Measurements from ENCODE around the gene ANKS3. TPM values are rescaled to one million over a fixed set of nuclear protein-coding genes. Genes with fewer than 3 reads are reported as not detected.

Gene ANKS3
- total RNA-seq, 1 donor, result 39.4 TPM

DNA sequence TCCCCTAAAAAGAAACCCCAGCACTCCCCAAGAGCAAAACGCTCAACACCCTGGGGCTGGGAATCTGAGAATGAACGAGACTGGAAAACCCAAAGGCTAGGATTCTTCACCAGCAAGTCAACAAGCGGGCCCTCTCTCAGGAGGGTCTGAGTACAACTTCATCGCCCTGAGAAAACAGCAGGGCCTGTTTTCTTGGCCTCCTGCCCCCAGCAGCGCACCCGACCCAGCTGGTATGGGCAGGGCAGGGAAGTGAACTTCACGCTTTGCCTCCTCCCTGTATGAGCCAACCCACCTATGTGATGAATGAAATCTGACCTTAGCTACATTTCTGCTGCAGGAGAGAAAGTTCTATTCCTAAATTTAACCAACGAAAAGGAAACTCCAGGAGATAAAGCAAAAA, 29.6 kb downstream of the ANKS3 start:
- no peaks in the 10 kb centered on the region for H3K27me3 ChIP-seq (ENCODE audit: insufficient read depth, low read length)
- TF ChIP-seq, protein P1, sequence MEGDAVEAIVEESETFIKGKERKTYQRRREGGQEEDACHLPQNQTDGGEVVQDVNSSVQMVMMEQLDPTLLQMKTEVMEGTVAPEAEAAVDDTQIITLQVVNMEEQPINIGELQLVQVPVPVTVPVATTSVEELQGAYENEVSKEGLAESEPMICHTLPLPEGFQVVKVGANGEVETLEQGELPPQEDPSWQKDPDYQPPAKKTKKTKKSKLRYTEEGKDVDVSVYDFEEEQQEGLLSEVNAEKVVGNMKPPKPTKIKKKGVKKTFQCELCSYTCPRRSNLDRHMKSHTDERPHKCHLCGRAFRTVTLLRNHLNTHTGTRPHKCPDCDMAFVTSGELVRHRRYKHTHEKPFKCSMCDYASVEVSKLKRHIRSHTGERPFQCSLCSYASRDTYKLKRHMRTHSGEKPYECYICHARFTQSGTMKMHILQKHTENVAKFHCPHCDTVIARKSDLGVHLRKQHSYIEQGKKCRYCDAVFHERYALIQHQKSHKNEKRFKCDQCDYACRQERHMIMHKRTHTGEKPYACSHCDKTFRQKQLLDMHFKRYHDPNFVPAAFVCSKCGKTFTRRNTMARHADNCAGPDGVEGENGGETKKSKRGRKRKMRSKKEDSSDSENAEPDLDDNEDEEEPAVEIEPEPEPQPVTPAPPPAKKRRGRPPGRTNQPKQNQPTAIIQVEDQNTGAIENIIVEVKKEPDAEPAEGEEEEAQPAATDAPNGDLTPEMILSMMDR (IDR thresholded peaks at IDR 0.05; ENCODE audit: extremely low read depth, low read depth, low read length), result no peak
- H3K27ac ChIP-seq (ENCODE audit: low read depth, low read length), result no peak overlapping the region
- no peak overlapping the region for H2AFZ ChIP-seq (ENCODE audit: low read length)
- H3K4me1 ChIP-seq (ENCODE audit: insufficient read depth, low read length), result no peaks in the 10 kb centered on the region
- no peak for DNase-seq (ENCODE audit: insufficient read length, low spot score, missing footprints)
- no peak overlapping the region for H3K4me2 ChIP-seq (ENCODE audit: insufficient read depth, low read length)
- no peak overlapping the region for H3K4me3 ChIP-seq (ENCODE audit: insufficient read depth, low read length)
- H3K9me3 ChIP-seq (ENCODE audit: low read depth, low read length), result no peaks in the 10 kb centered on the region
- H3K36me3 ChIP-seq (ENCODE audit: insufficient read depth, low read length), result peaks cover 59% of the 10 kb centered on the region
- H4K20me1 ChIP-seq (ENCODE audit: insufficient read depth, low read length), result no peaks in the 10 kb centered on the region
- H3K79me2 ChIP-seq (ENCODE audit: insufficient read depth, low read length), result no peaks in the 10 kb centered on the region

DNA sequence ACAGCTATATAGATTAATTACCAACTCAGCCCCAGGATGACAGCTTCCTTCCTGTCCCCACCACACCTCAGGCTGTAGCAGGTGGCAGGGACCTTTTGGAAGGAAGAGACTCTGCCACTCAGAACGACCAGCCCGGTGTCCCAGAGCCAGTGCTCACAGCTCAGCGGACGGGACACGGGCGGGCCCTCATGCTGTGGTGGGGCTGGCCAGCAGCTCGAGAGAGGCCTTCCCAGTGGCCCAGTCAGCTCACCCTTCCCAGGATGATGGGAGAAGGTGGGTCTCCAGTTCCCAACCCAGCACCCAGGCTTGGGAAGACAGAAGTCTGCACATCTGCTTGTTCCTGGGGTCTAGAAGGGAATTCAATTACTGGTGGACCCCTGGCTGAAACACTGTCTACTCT, 30.2 kb downstream of the ANKS3 start:
- Histone ChIP-seq H3K4me2 (ENCODE audit: insufficient read depth, low read length) (no peak overlapping the region), H4K20me1 (ENCODE audit: insufficient read depth, low read length) (no peaks in the 10 kb centered on the region), H2AFZ (ENCODE audit: low read length) (no peak overlapping the region), H3K27ac (ENCODE audit: low read depth, low read length) (no peak overlapping the region), H3K79me2 (ENCODE audit: insufficient read depth, low read length) (no peaks in the 10 kb centered on the region), H3K36me3 (ENCODE audit: insufficient read depth, low read length) (peaks cover 61% of the 10 kb centered on the region), H3K9me3 (ENCODE audit: low read depth, low read length) (no peaks in the 10 kb centered on the region), H3K4me3 (ENCODE audit: insufficient read depth, low read length) (no peak overlapping the region), H3K27me3 (ENCODE audit: insufficient read depth, low read length) (no peaks in the 10 kb centered on the region), H3K4me1 (ENCODE audit: insufficient read depth, low read length) (no peaks in the 10 kb centered on the region)
- TF ChIP-seq, protein P1 (IDR thresholded peaks at IDR 0.05; ENCODE audit: extremely low read depth, low read depth, low read length), result no peak
- DNase-seq (ENCODE audit: insufficient read length, low spot score, missing footprints), result peak; percentile 72

DNA sequence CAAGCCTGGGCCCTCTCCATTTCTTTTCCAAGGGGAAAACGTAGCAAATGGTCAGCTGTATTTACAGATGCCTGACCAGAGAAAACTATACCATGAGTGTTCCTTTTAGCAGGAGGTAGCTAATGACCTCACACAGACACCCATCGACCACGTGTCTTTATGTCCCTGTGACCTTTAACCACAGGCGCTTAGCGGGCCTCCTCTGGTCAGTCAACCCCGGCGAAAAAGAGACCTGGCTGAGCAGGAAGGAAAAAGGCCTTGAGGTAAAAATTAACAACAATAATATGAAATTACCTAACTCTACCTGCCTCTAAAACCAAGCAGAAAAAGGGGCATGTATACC, 31.6 kb downstream of the ANKS3 start:
- DNase-seq (ENCODE audit: insufficient read length, low spot score, missing footprints), result peak; percentile 23
- TF ChIP-seq, protein P1 (IDR thresholded peaks at IDR 0.05; ENCODE audit: extremely low read depth, low read depth, low read length), result no peak
- H3K4me3 ChIP-seq (ENCODE audit: insufficient read depth, low read length), result no peak overlapping the region
- no peaks in the 10 kb centered on the region for H4K20me1 ChIP-seq (ENCODE audit: insufficient read depth, low read length)
- H3K27ac ChIP-seq (ENCODE audit: low read depth, low read length), result no peak overlapping the region
- H3K9me3 ChIP-seq (ENCODE audit: low read depth, low read length), result no peaks in the 10 kb centered on the region
- no peaks in the 10 kb centered on the region for H3K79me2 ChIP-seq (ENCODE audit: insufficient read depth, low read length)
- H3K27me3 ChIP-seq (ENCODE audit: insufficient read depth, low read length), result no peaks in the 10 kb centered on the region
- H3K36me3 ChIP-seq (ENCODE audit: insufficient read depth, low read length), result peaks cover 58% of the 10 kb centered on the region
- H3K4me2 ChIP-seq (ENCODE audit: insufficient read depth, low read length), result no peak overlapping the region
- H3K4me1 ChIP-seq (ENCODE audit: insufficient read depth, low read length), result no peaks in the 10 kb centered on the region
- no peak overlapping the region for H2AFZ ChIP-seq (ENCODE audit: low read length)

DNA sequence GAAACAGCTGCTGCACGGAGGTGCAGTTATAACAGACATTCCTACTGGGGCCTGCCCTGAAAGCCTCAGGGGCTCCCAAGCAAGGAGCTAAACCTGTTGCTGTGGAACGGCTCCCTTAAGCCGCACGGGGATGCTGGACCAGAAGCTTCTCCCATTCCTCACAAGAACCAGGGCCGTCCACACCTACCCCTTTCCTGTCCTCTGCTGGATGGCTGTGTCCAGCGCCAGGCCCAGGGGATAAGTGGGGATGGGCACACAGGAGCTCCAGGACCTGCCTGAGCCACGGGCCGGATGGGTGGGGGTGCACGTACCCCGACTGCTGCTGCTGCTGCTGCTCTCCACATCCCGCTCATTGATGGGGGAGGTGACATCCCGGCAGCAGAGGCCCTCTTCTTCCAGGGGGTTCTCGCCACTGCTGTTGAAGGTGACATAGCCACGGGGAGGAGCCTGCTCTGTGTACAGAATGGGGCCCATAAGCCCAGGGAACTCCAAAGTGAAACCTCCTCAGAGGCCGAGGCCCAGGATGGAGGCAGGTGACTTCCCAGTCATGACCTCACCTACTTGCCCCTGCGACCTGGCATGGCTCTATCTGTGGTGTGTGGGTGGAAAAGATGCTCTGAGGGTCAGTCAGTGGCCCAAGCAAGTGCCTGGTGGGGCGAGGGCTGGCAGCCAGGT, 32.1 kb downstream of the ANKS3 start:
- H3K27me3 ChIP-seq (ENCODE audit: insufficient read depth, low read length), result no peaks in the 10 kb centered on the region
- H4K20me1 ChIP-seq (ENCODE audit: insufficient read depth, low read length), result no peaks in the 10 kb centered on the region
- no peaks in the 10 kb centered on the region for H3K4me1 ChIP-seq (ENCODE audit: insufficient read depth, low read length)
- no peak overlapping the region for H3K4me2 ChIP-seq (ENCODE audit: insufficient read depth, low read length)
- H3K9me3 ChIP-seq (ENCODE audit: low read depth, low read length), result no peaks in the 10 kb centered on the region
- TF ChIP-seq, protein P1 (IDR thresholded peaks at IDR 0.05; ENCODE audit: extremely low read depth, low read depth, low read length), result no peak
- no peak overlapping the region for H3K4me3 ChIP-seq (ENCODE audit: insufficient read depth, low read length)
- no peaks in the 10 kb centered on the region for H3K79me2 ChIP-seq (ENCODE audit: insufficient read depth, low read length)
- DNase-seq (ENCODE audit: insufficient read length, low spot score, missing footprints), result peak; percentile 86
- H3K27ac ChIP-seq (ENCODE audit: low read depth, low read length), result no peak overlapping the region
- H3K36me3 ChIP-seq (ENCODE audit: insufficient read depth, low read length), result peaks cover 56% of the 10 kb centered on the region
- no peak overlapping the region for H2AFZ ChIP-seq (ENCODE audit: low read length)
